Mesothelial cell of epicardium (in vitro differentiated cells): ENCODE results near the gene LAPTM4A. TPM values are rescaled to one million over a fixed set of nuclear protein-coding genes. Genes with fewer than 3 reads are reported as not detected.

Experiments
- DNase-seq, 2 experiments: peaks; one replicate each; pipeline ENCODE4 v3.0.0; 2021; ENCODE audit warnings: low spot score in 2 of 2; ENCODE audit not compliant: unreplicated experiment in 2 of 2
- H3K27ac Mint-ChIP-seq: 2 replicates; pipeline ENCODE4 v1.8.0; 2021; ENCODE audit warnings: mixed read lengths
- H3K27me3 Mint-ChIP-seq: 2 replicates; pipeline ENCODE4 v1.8.0; 2021; ENCODE audit warnings: low read depth, mixed read lengths
- H3K36me3 Mint-ChIP-seq: 2 replicates; pipeline ENCODE4 v1.8.0; 2021; ENCODE audit warnings: mixed read lengths
- H3K4me1 Mint-ChIP-seq: 2 replicates; pipeline ENCODE4 v1.8.0; 2021; ENCODE audit warnings: mixed read lengths
- H3K4me3 Mint-ChIP-seq: 2 replicates; pipeline ENCODE4 v1.8.0; 2021; ENCODE audit warnings: mild to moderate bottlenecking, moderate library complexity, mixed read lengths
- H3K9me3 Mint-ChIP-seq: 2 replicates; pipeline ENCODE4 v1.8.0; 2021; ENCODE audit warnings: mixed read lengths
- CTCF ChIP-seq: fragments of 200-600 bp; sonication (generic); IDR thresholded peaks from one replicate; pipeline ENCODE4 v1.5.0; 2021; ENCODE audit warnings: antibody characterized with exemption; ENCODE audit not compliant: unreplicated experiment
- total RNA-seq: library from RNA; stranded (reverse); gene quantifications from 3 replicates; pipeline ENCODE4 v1.2.1, GENCODE V29; 2021

The LAPTM4A gene
- total RNA-seq, 1 donor from 2014 or later = 216 TPM

GRCh38 chr2:20065885-20066602 lies 14.6 kb upstream of the LAPTM4A start:
- Mint-ChIP-seq H3K9me3 (peaks cover 12% of the 10 kb centered on the region), H3K4me3 (no peak overlapping the region), H3K27me3 (no peaks in the 10 kb centered on the region), H3K27ac (peak overlapping the region; percentile 14), H3K36me3 (peaks cover 3% of the 10 kb centered on the region), H3K4me1 (peaks cover 43% of the 10 kb centered on the region)
- no peak for DNase-seq
- no peak for TF ChIP-seq CTCF

- no peak overlapping the region for H3K4me3 Mint-ChIP-seq
- H3K9me3 Mint-ChIP-seq = peaks cover 12% of the 10 kb centered on the region
- H3K36me3 Mint-ChIP-seq = peaks cover 3% of the 10 kb centered on the region
- no peak for TF ChIP-seq CTCF
- no peak for DNase-seq
- H3K27me3 Mint-ChIP-seq = no peaks in the 10 kb centered on the region
- peaks cover 39% of the 10 kb centered on the region for H3K4me1 Mint-ChIP-seq
- no peak overlapping the region for H3K27ac Mint-ChIP-seq
Measured at GRCh38 chr2:20064841-20065240, 13.4 kb upstream of the LAPTM4A start.

GRCh38 chr2:20064421-20064820 lies 13.0 kb upstream of the LAPTM4A start:
- Mint-ChIP-seq H3K27me3 (no peaks in the 10 kb centered on the region), H3K4me1 (peaks cover 39% of the 10 kb centered on the region), H3K36me3 (peaks cover 3% of the 10 kb centered on the region), H3K27ac (no peak overlapping the region), H3K9me3 (peaks cover 12% of the 10 kb centered on the region), H3K4me3 (no peak overlapping the region)
- TF ChIP-seq CTCF = no peak
- DNase-seq = no peak

GRCh38 chr2:20062615-20063545 lies 11.5 kb upstream of the LAPTM4A start:
- Mint-ChIP-seq H3K27me3 (no peaks in the 10 kb centered on the region), H3K27ac (peak overlapping the region; percentile 86), H3K4me3 (no peak overlapping the region), H3K36me3 (peaks cover 3% of the 10 kb centered on the region), H3K9me3 (peaks cover 12% of the 10 kb centered on the region), H3K4me1 (peaks cover 31% of the 10 kb centered on the region)
- DNase-seq = no peak
- TF ChIP-seq CTCF = no peak

- TF ChIP-seq CTCF = no peak
Measured at GRCh38 chr2:20061940-20062339, 10.5 kb upstream of the LAPTM4A start.

More at GRCh38 chr2:20061940-20062339, 10.5 kb upstream of the LAPTM4A start:
- H3K9me3 Mint-ChIP-seq = peaks cover 4% of the 10 kb centered on the region
- H3K27ac Mint-ChIP-seq = no peak overlapping the region
- no peaks in the 10 kb centered on the region for H3K36me3 Mint-ChIP-seq
- DNase-seq = no peak
- no peak overlapping the region for H3K4me3 Mint-ChIP-seq
- H3K4me1 Mint-ChIP-seq = peaks cover 28% of the 10 kb centered on the region
- no peaks in the 10 kb centered on the region for H3K27me3 Mint-ChIP-seq
